ENCODE measurements around the gene MFN1. TPM values are rescaled to one million over a fixed set of nuclear protein-coding genes. Genes with fewer than 3 reads are reported as not detected.

The MFN1 gene
- total RNA-seq, 2 donors from 2014 or later: 39.4 to 84.0 TPM

GRCh38 chr3:179333084-179333483, 14.4 kb upstream of the MFN1 start:
- DNase-seq (no peak), ATAC-seq (no peak)
- Histone ChIP-seq H3K36me3 (replicated peaks in 1 of 2; ENCODE audit: insufficient read depth in 1 of 2, low read depth in 2 of 2) (peaks cover 16 to 27% of the 10 kb centered on the region in 2 donors), H3K9me3 (no peaks in the 10 kb centered on the region), H3K27ac (no peak overlapping the region), H3K4me3 (no peak overlapping the region), H3K4me1 (no peaks in the 10 kb centered on the region), H3K27me3 (no peaks in the 10 kb centered on the region)
- WGBS, 2 donors: 91 to 100% methylated on average over 2 of the region's 2 CpGs
- intact Hi-C loops (cut with DNase I): no loop called here
- TF ChIP-seq POLR2A (IDR thresholded peaks at IDR 0.05) (no peak), CTCF (IDR thresholded peaks at IDR 0.05) (no peak)

- ATAC-seq: no peak
- H3K27ac ChIP-seq: no peak overlapping the region
Measured at GRCh38 chr3:179336345-179336929, 11.1 kb upstream of the MFN1 start.

GRCh38 chr3:179348325-179349013, 960 bp downstream of the MFN1 start:
- Histone ChIP-seq H3K4me3 (peak overlapping the region; percentile 67 to 97), H3K4me1 (peaks cover 21% of the 10 kb centered on the region), H3K27me3 (no peaks in the 10 kb centered on the region), H3K36me3 (replicated peaks in 1 of 2; ENCODE audit: insufficient read depth in 1 of 2, low read depth in 2 of 2) (peaks cover 0 to 6% of the 10 kb centered on the region in 2 donors), H3K27ac (peak overlapping the region in 3 of 4 donors; percentile 76 to 94 (median 89)), H3K9me3 (no peaks in the 10 kb centered on the region)
- peak; percentile 24 for ATAC-seq
- intact Hi-C loops (cut with DNase I): no loop called here
- TF ChIP-seq CTCF (IDR thresholded peaks at IDR 0.05) (no peak), POLR2A (IDR thresholded peaks at IDR 0.05) (no peak)
- WGBS, 2 donors: 9 to 11% methylated on average over 5 of the region's 5 CpGs
- no peak for DNase-seq

More at GRCh38 chr3:179336345-179336929, 11.1 kb upstream of the MFN1 start:
- DNase-seq: no peak
- Histone ChIP-seq H3K9me3 (no peaks in the 10 kb centered on the region), H3K4me3 (no peak overlapping the region), H3K27me3 (no peaks in the 10 kb centered on the region), H3K36me3 (replicated peaks in 1 of 2; ENCODE audit: insufficient read depth in 1 of 2, low read depth in 2 of 2) (peaks cover 9 to 13% of the 10 kb centered on the region in 2 donors), H3K4me1 (no peaks in the 10 kb centered on the region)
- no peak for TF ChIP-seq POLR2A (IDR thresholded peaks at IDR 0.05)
- no peak for TF ChIP-seq CTCF (IDR thresholded peaks at IDR 0.05)
- 87 to 90% methylated on average over 1 of the region's 1 CpG for WGBS, 2 donors
- intact Hi-C loops (cut with DNase I): no loop called here

- no peak for DNase-seq
- TF ChIP-seq POLR2A (IDR thresholded peaks at IDR 0.05) (no peak), CTCF (IDR thresholded peaks at IDR 0.05) (no peak)
- no peaks in the 10 kb centered on the region for H3K9me3 ChIP-seq
- no peak overlapping the region for H3K27ac ChIP-seq
- intact Hi-C loops (cut with DNase I): loop anchor here (10.0 kb wide), 1 partner anchor 239 kb away; no protein-coding TSS in a partner anchor
- H3K4me3 ChIP-seq: no peak overlapping the region
- no peak for ATAC-seq
- H3K4me1 ChIP-seq: no peaks in the 10 kb centered on the region
- peaks cover 0 to 22% of the 10 kb centered on the region in 2 donors for H3K36me3 ChIP-seq (replicated peaks in 1 of 2; ENCODE audit: insufficient read depth in 1 of 2, low read depth in 2 of 2)
- WGBS, 2 donors: 93 to 100% methylated on average over 1 of the region's 1 CpG
- H3K27me3 ChIP-seq: no peaks in the 10 kb centered on the region
Measured at GRCh38 chr3:179355996-179356395, 8.5 kb downstream of the MFN1 start.
